GM12878 (cell line): Measurements from ENCODE around the gene CNTN4. TPM values are rescaled to one million over a fixed set of nuclear protein-coding genes. Genes with fewer than 3 reads are reported as not detected.

Experiments used
- ATAC-seq: fragments of 200-7000 bp; cut with Tn5 transposase; 3 replicates; pipeline ENCODE4 v1.9.1; 2020; ENCODE audit warnings: mild to moderate bottlenecking, moderate library complexity
- BruUV-seq: library from RNA; stranded (reverse); fragments of 400-500 nt; replicated peaks from 2 replicates; lab custom pipeline; 2021; lab: Mats Ljungman, UMichigan
- CTCF ChIA-PET: fragments of 300-600 bp; sonication (Branson Sonifier 250); formaldehyde crosslinking; extraction: SDS; loops from one replicate; lab custom pipeline; 2021; ENCODE audit warnings: inconsistent platforms; lab: Yijun Ruan, JAX
- POLR2A ChIA-PET: fragments of 350-600 bp; formaldehyde crosslinking; extraction: SDS; loops from one replicate; lab custom pipeline; 2021; ENCODE audit warnings: inconsistent platforms; lab: Charles Lee
- RAD21 ChIA-PET: fragments of 300-600 bp; sonication (Branson Sonifier 250); formaldehyde crosslinking; loops from one replicate; lab custom pipeline; 2023; ENCODE audit warnings: antibody characterized with exemption; ENCODE audit not compliant: unreplicated experiment; lab: Charles Lee
- SMC1A ChIA-PET: fragments of 300-600 bp; sonication (Branson Sonifier 250); formaldehyde crosslinking; loops from one replicate; lab custom pipeline; 2023; ENCODE audit not compliant: unreplicated experiment, uncharacterized antibody; lab: Charles Lee
- DNase-seq: peaks from one replicate; pipeline ENCODE4 v3.0.0-alpha.2; 2011; ENCODE audit warnings: low read depth, low spot score
- FAIRE-seq: peaks from 3 replicates; lab custom pipeline; 2011; peaks lifted over from hg19 to GRCh38; lab: Jason Lieb, UNC
- H2AFZ ChIP-seq: 2 replicates; pipeline ENCODE4 v1.6.0; 2011; ENCODE audit warnings: low read depth, low read length, control low read depth; ENCODE audit not compliant: control insufficient read depth
- H3K27ac ChIP-seq: 2 replicates; pipeline ENCODE4 v1.5.1; 2011; ENCODE audit warnings: control low read depth; ENCODE audit not compliant: control insufficient read depth, insufficient read depth
- H3K27me3 ChIP-seq, 2 experiments: replicated peaks in 1 of 2; 2 replicates each; pipeline versions ENCODE4 v1.6.0 to v1.6.1; 2011; ENCODE audit warnings: low read length in 1 of 2; ENCODE audit not compliant: control insufficient read depth in 2 of 2, insufficient read depth in 2 of 2
- H3K36me3 ChIP-seq, 2 experiments: 2 replicates each; pipeline ENCODE4 v1.5.1; 2011; ENCODE audit warnings: low read length in 1 of 2; ENCODE audit not compliant: control insufficient read depth in 2 of 2, insufficient read depth in 2 of 2
- H3K4me1 ChIP-seq: 2 replicates; pipeline ENCODE4 v1.6.1; 2011; ENCODE audit warnings: mild to moderate bottlenecking, low read length, moderate library complexity, mixed read lengths; ENCODE audit not compliant: control insufficient read depth, insufficient read depth
- H3K4me2 ChIP-seq: 2 replicates; pipeline ENCODE4 v1.6.0; 2011; ENCODE audit warnings: control low read depth; ENCODE audit not compliant: control insufficient read depth, insufficient read depth
- H3K4me3 ChIP-seq: fragments of 200-600 bp; sonication (generic); 2 replicates; pipeline ENCODE4 v1.5.1; 2016
- H3K79me2 ChIP-seq: 2 replicates; pipeline ENCODE4 v1.6.0; 2011; ENCODE audit warnings: low read length; ENCODE audit not compliant: control insufficient read depth, insufficient read depth
- H3K9ac ChIP-seq: 2 replicates; pipeline ENCODE4 v1.8.0; 2011; ENCODE audit warnings: low read length, control low read depth, mixed read lengths; ENCODE audit not compliant: control insufficient read depth, insufficient read depth
- H3K9me3 ChIP-seq: replicated peaks from 3 replicates; pipeline ENCODE4 v1.5.1; 2011; ENCODE audit warnings: mild to moderate bottlenecking, low read length; ENCODE audit not compliant: control insufficient read depth, insufficient read depth
- H4K20me1 ChIP-seq: 2 replicates; pipeline ENCODE4 v1.6.0; 2011; ENCODE audit not compliant: control insufficient read depth, insufficient read depth
- CREM ChIP-seq: IDR thresholded peaks from 2 replicates; pipeline ENCODE4 v1.6.1; 2014; ENCODE audit warnings: antibody characterized with exemption, low read depth
- E2F8 ChIP-seq: fragments of 450-650 bp; IDR thresholded peaks from 2 replicates; pipeline ENCODE4 v1.6.1; 2018; ENCODE audit warnings: mild to moderate bottlenecking, low read depth, moderate library complexity; ENCODE audit not compliant: partially characterized antibody
- EZH2 ChIP-seq: IDR thresholded peaks from 2 replicates; pipeline ENCODE4 v1.6.1; 2012; ENCODE audit warnings: low read depth, mild to moderate bottlenecking, control low read depth, inconsistent platforms, low read length, borderline replicate concordance; ENCODE audit not compliant: control insufficient read depth
- GABPA ChIP-seq: IDR thresholded peaks from 2 replicates; pipeline ENCODE4 v1.6.1; 2014; ENCODE audit warnings: antibody characterized with exemption, low read depth, mild to moderate bottlenecking, inconsistent platforms
- MLLT1 ChIP-seq: fragments of 450-650 bp; IDR thresholded peaks from 2 replicates; pipeline ENCODE4 v1.6.1; 2016; ENCODE audit warnings: mild to moderate bottlenecking
- PAX8 ChIP-seq: fragments of 450-650 bp; IDR thresholded peaks from 2 replicates; pipeline ENCODE4 v1.6.1; 2017; ENCODE audit warnings: mild to moderate bottlenecking, moderate library complexity
- PBX3 ChIP-seq: IDR thresholded peaks from 2 replicates; pipeline ENCODE4 v1.6.1; 2011; ENCODE audit warnings: mild to moderate bottlenecking, low read depth, low read length, moderate library complexity; ENCODE audit not compliant: insufficient replicate concordance
- PKNOX1 ChIP-seq: fragments of 450-650 bp; IDR thresholded peaks from 2 replicates; pipeline ENCODE4 v1.6.1; 2016; ENCODE audit warnings: mild to moderate bottlenecking
- REST ChIP-seq: IDR thresholded peaks from 2 replicates; pipeline ENCODE4 v1.6.1; 2012; ENCODE audit warnings: mild to moderate bottlenecking, low read depth, low read length
- SMC3 ChIP-seq: IDR thresholded peaks from 2 replicates; pipeline ENCODE4 v1.6.1; 2011; ENCODE audit warnings: low read length, improper control_type of control experiment, borderline replicate concordance
- SRF ChIP-seq, 2 experiments: IDR thresholded peaks; 2 replicates each; pipeline ENCODE4 v1.6.1; 2011; ENCODE audit warnings: low read depth in 2 of 2, low read length in 2 of 2, mild to moderate bottlenecking in 1 of 2, moderate library complexity in 1 of 2
- STAT3 ChIP-seq: IDR thresholded peaks from 2 replicates; pipeline ENCODE4 v1.6.1; 2011; ENCODE audit warnings: low read depth, low read length, improper control_type of control experiment
- ZNF622 ChIP-seq: fragments of 450-650 bp; IDR thresholded peaks from 2 replicates; pipeline ENCODE4 v1.6.1; 2017; ENCODE audit warnings: mild to moderate bottlenecking, inconsistent platforms
- WGBS: methylation state at CpG from one replicate; pipeline ENCODE4 v1.1.6; 2016; ENCODE audit warnings: low lambda C conversion rate; ENCODE audit not compliant: insufficient replicate concordance, insufficient coverage; ENCODE audit errors: missing lambda C conversion rate; 5-methylcytosine and 5-hydroxymethylcytosine counted together
- in situ Hi-C: fragments of 300-500 bp; cut with MboI; formaldehyde crosslinking; loops from 9 replicates; pipeline ENCODE4 v1.14.3; 2018; ENCODE audit warnings: mixed read lengths
- intact Hi-C: fragments of 100-400 bp; cut with micrococcal nuclease; formaldehyde crosslinking; loops from one replicate; pipeline ENCODE4 v1.14.2; 2022; ENCODE audit not compliant: unreplicated experiment
- polyA plus RNA-seq, 11 experiments: library from polyadenylated mRNA; depleted of rRNA in 4 of 11; unstranded in 6 of 11; stranded (reverse) in 5 of 11; fragments of >200 nt; fragmentation: Nextera tagmentation in 4 of 11; fragmentation: Illumina TruSeq in 1 of 11; extraction: Ambion mirVana in 4 of 11; extraction: Trizol in 1 of 11; gene quantifications; 1 replicate in 1 of 11; 2 replicates in 10 of 11; pipeline versions ENCODE4 v1.2.1 to v1.2.3, GENCODE V29; 2011 to 2016; ENCODE audit warnings: inconsistent platforms in 2 of 11, missing spikeins in 2 of 11, low read depth in 1 of 11
- total RNA-seq, 4 experiments: library from RNA; depleted of rRNA in 3 of 4; stranded (reverse); fragments of >200 nt in 3 of 4; fragmentation: Illumina TruSeq in 1 of 4; extraction: Trizol in 1 of 4; gene quantifications; 2 replicates each; pipeline versions ENCODE4 v1.2.1 to v1.2.3, GENCODE V29; 2013 to 2021

The CNTN4 gene
- total and polyA plus RNA-seq, 10 of the 15 experiments (the other 5 are each of a cell fraction or from before 2014, with no cell fraction given): 0.05 to 0.43 (median 0.15) TPM; not detected in 1

GRCh38 chr3:2947536-2947935 is 848.9 kb downstream of the CNTN4 start (continued):
- TF ChIP-seq REST (no peak), SRF (IDR thresholded peaks at IDR 0.05; ENCODE audit: low read depth in 2 of 2, low read length in 2 of 2) (no peak), CREM (no peak), PAX8 (no peak)

GRCh38 chr3:2948882-2949281 is 850.2 kb downstream of the CNTN4 start:
- Histone ChIP-seq H4K20me1 (no peaks in the 10 kb centered on the region), H3K79me2 (no peaks in the 10 kb centered on the region), H3K4me3 (no peak overlapping the region), H3K4me1 (peaks cover 14% of the 10 kb centered on the region; the same call in 1 of the 2 replicates), H3K9me3 (no peaks in the 10 kb centered on the region), H3K27me3 (no peaks in the 10 kb centered on the region), H3K27ac (no peak overlapping the region), H3K9ac (no peak overlapping the region), H3K4me2 (no peak overlapping the region), H3K36me3 (no peaks in the 10 kb centered on the region), H2AFZ (no peak overlapping the region)
- ChIA-PET SMC1A (no interaction called here), CTCF (interaction anchor here (1.6 kb wide), 1 partner anchor 18 kb away, joined by 3 read pairs; no protein-coding TSS in a partner anchor), POLR2A (no interaction called here), RAD21 (no interaction called here)
- in situ Hi-C loops: no loop called here
- no TSS peak for BruUV-seq
- no peak for FAIRE-seq
- WGBS: 100% methylated on average over 1 of the region's 1 CpG
- ATAC-seq: no peak
- no peak for TF ChIP-seq PKNOX1
- TF ChIP-seq STAT3: no peak
- no peak for TF ChIP-seq GABPA
- TF ChIP-seq EZH2: no peak
- TF ChIP-seq PBX3: no peak
- no peak for TF ChIP-seq ZNF622
- TF ChIP-seq MLLT1: no peak
- no peak for TF ChIP-seq E2F8
- no peak for TF ChIP-seq SMC3
- intact Hi-C loops: no loop called here
- DNase-seq: no peak
